Measurements from ENCODE around the gene PHLDB2.

DNA sequence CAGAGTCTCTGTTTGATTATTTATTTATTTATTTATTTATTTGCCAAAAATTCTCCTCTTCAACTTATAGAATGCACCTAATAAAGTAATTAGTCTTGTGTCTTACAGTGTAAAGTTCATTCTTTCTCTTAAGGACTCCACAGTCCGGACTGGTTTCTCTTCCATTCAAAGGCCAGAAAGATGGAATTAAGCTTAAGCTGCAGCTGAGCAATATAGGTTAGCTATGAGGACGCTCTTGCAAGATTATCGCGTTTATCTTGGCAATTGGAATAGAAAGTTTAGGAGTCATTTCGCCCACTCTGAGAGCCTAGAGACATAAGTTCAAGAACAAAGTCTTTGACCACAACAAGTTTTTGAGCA is 154.7 kb downstream of the PHLDB2 start:
- TF ChIP-seq CTCF (IDR thresholded peaks at IDR 0.05) (peak in 1 of 7 experiments; percentile 2), POLR2A (IDR thresholded peaks at IDR 0.05) (no peak)

All from body of pancreas (tissue), 4 donors.